A673 (cell line): ENCODE measurements around the gene IFT122. TPM values are rescaled to one million over a fixed set of nuclear protein-coding genes. Genes with fewer than 3 reads are reported as not detected.

Experiments used
- BruUV-seq: library from RNA; stranded (reverse); fragments of 400-500 nt; replicated peaks from 2 replicates; lab custom pipeline; 2021; lab: Mats Ljungman, UMichigan
- CTCF ChIA-PET: fragments of 300-600 bp; sonication (Branson Sonifier 250); formaldehyde crosslinking; loops from one replicate; lab custom pipeline; 2022; ENCODE audit warnings: antibody characterized with exemption; lab: Charles Lee
- POLR2A ChIA-PET: fragments of 300-600 bp; sonication (Branson Sonifier 250); formaldehyde crosslinking; loops from one replicate; lab custom pipeline; 2022; ENCODE audit warnings: antibody characterized with exemption; ENCODE audit not compliant: low non-redundant PET; lab: Charles Lee
- DNase-seq: peaks from one replicate; pipeline ENCODE4 v3.0.0-alpha.2; 2015; ENCODE audit warnings: low spot score
- H3K27ac ChIP-seq: fragments of 200-600 bp; sonication (generic); 2 replicates; pipeline ENCODE4 v1.5.1; 2016; ENCODE audit warnings: mixed run types, low read depth, mild to moderate bottlenecking, mixed read lengths, antibody characterized with exemption, low read length; ENCODE audit not compliant: poor library complexity, severe bottlenecking
- H3K27me3 ChIP-seq: fragments of 200-600 bp; sonication (generic); replicated peaks from 2 replicates; pipeline ENCODE4 v1.6.1; 2017; ENCODE audit warnings: mixed run types, low read depth, mild to moderate bottlenecking, mixed read lengths, antibody characterized with exemption, low read length; ENCODE audit not compliant: insufficient read depth, poor library complexity
- H3K36me3 ChIP-seq: fragments of 200-600 bp; sonication (generic); 2 replicates; pipeline ENCODE4 v1.6.1; 2016; ENCODE audit warnings: mixed run types, mild to moderate bottlenecking, mixed read lengths, antibody characterized with exemption, low read length; ENCODE audit not compliant: insufficient read depth, poor library complexity, severe bottlenecking
- H3K4me1 ChIP-seq: fragments of 200-600 bp; sonication (generic); 2 replicates; pipeline ENCODE4 v1.6.1; 2017; ENCODE audit warnings: mixed run types, mild to moderate bottlenecking, mixed read lengths, antibody characterized with exemption, low read length; ENCODE audit not compliant: insufficient read depth, poor library complexity, severe bottlenecking
- H3K4me3 ChIP-seq: fragments of 200-600 bp; sonication (generic); 2 replicates; pipeline ENCODE4 v1.5.1; 2016; ENCODE audit warnings: low read depth, mixed run types, mild to moderate bottlenecking, mixed read lengths, low read length; ENCODE audit not compliant: poor library complexity, severe bottlenecking
- H3K9me3 ChIP-seq: fragments of 200-600 bp; sonication (generic); 2 replicates; pipeline ENCODE4 v1.6.1; 2016; ENCODE audit warnings: mixed run types, low read depth, mild to moderate bottlenecking, mixed read lengths, antibody characterized with exemption, low read length; ENCODE audit not compliant: poor library complexity, severe bottlenecking
- EZH2 ChIP-seq: fragments of 200-600 bp; sonication (generic); IDR thresholded peaks from 2 replicates; pipeline ENCODE4 v1.6.1; 2017; ENCODE audit warnings: borderline replicate concordance, low read depth, mild to moderate bottlenecking, mixed read lengths, antibody characterized with exemption, low read length; ENCODE audit not compliant: poor library complexity, severe bottlenecking
- intact Hi-C: fragments of 100-400 bp; cut with micrococcal nuclease; formaldehyde crosslinking; loops from one replicate; pipeline ENCODE4 v1.10.0; 2022; ENCODE audit not compliant: unreplicated experiment
- total RNA-seq: library from RNA; stranded (reverse); gene quantifications from 2 replicates; pipeline ENCODE4 v1.2.3, GENCODE V29; 2021
- TF ChIP-seq, protein P1 (sequence below): fragments of 300-800, 200-600 bp; sonication (generic); conservative IDR thresholded peaks from 2 replicates; pipeline ENCODE4 v1.5.1; 2017; ENCODE audit warnings: low read depth, mild to moderate bottlenecking, antibody characterized with exemption, low read length, moderate library complexity, mixed read lengths

IFT122 gene
- total RNA-seq, 1 experiment from 2014 or later: 48.2 TPM

DNA sequence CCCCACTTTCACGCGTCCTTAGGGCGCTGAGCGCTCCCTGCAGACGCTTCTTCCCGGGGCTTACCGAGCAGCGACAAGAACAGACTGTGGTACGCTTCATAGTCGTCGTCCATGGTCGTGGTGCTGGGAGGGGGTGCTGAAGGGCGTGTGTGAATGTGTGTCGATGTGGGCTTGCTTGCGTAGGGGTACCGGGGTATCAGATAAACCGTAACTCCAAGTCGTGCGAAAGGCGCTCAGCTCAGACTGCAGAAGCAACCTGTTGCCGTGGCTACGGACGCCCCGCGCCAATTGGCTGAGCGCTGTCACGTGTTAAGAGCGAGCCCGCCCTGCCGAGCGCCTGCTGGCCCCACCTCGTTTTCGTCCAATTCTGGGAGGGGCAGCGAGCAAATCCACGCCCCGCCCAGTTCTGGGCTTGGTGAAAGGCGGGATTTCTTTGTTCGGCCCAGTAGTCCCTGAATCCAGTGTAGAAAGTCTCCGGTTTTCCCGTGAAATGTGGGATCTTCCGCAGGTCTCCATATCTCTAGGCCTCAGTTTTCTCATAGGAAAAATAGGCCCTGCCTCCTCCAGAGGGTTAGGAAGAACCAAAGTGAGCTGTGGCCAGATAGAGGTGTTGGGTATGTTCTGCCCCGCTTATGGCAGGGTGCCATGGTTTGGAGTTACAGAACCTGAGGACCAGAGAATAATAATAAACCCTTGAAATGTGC lies 11.5 kb upstream of the IFT122 start, which contains the start of gene EFCAB12:
Gene EFCAB12 (minus strand): TSS at position 261 of the 704 bp plus-strand sequence. CDS start 148 bp downstream, at position 113.
- ChIA-PET POLR2A (interaction anchor here (0.5 to 0.6 kb wide), 2 partner anchors 12 to 44 kb away, joined by 3 to 10 read pairs; partner anchors contain the start of gene IFT122), CTCF (interaction anchor here (0.5 kb wide), 1 partner anchor 458 kb away, joined by 3 read pairs; no protein-coding TSS in a partner anchor)
- no peak for TF ChIP-seq EZH2
- TF ChIP-seq, protein P1, sequence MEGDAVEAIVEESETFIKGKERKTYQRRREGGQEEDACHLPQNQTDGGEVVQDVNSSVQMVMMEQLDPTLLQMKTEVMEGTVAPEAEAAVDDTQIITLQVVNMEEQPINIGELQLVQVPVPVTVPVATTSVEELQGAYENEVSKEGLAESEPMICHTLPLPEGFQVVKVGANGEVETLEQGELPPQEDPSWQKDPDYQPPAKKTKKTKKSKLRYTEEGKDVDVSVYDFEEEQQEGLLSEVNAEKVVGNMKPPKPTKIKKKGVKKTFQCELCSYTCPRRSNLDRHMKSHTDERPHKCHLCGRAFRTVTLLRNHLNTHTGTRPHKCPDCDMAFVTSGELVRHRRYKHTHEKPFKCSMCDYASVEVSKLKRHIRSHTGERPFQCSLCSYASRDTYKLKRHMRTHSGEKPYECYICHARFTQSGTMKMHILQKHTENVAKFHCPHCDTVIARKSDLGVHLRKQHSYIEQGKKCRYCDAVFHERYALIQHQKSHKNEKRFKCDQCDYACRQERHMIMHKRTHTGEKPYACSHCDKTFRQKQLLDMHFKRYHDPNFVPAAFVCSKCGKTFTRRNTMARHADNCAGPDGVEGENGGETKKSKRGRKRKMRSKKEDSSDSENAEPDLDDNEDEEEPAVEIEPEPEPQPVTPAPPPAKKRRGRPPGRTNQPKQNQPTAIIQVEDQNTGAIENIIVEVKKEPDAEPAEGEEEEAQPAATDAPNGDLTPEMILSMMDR: no peak
- H3K4me1 ChIP-seq: peaks cover 8% of the 10 kb centered on the region
- H3K9me3 ChIP-seq: no peaks in the 10 kb centered on the region
- peak; percentile 97 for DNase-seq
- no peaks in the 10 kb centered on the region for H3K27me3 ChIP-seq
- BruUV-seq: no TSS peak
- peak within 1 kb of the TSS; percentile 52 for H3K4me3 ChIP-seq
- H3K27ac ChIP-seq: peak within 1 kb of the TSS; percentile 79
- H3K36me3 ChIP-seq: peaks cover 27% of the 10 kb centered on the region
- intact Hi-C loops: no loop called here

DNA sequence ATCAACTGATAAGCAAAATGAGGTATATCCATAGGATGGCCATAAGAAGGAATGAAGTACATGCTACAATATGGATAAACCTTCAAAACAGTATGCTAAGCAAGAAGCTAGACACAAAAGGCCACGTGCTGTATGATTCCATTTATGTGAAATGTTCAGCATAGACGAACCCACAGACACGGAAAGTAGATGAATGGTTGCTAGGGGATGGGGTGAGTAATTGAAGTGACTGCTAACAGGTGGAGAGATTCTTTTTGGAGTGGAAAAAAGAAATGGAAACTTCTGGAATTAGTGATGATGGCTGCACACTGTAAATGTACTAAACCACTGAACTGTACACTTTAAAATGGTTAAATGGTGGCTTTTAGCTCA lies 11.0 kb upstream of the IFT122 start:
- no peak for DNase-seq
- TF ChIP-seq, protein P1: no peak
- TF ChIP-seq EZH2: no peak
- H3K4me1 ChIP-seq: peaks cover 8% of the 10 kb centered on the region
- no peaks in the 10 kb centered on the region for H3K9me3 ChIP-seq
- H3K27ac ChIP-seq: peak overlapping the region; percentile 79
- BruUV-seq: TSS peak; percentile 99
- intact Hi-C loops: no loop called here
- H3K4me3 ChIP-seq: peak overlapping the region; percentile 52
- H3K27me3 ChIP-seq: no peaks in the 10 kb centered on the region
- POLR2A ChIA-PET: interaction anchor here (0.5 kb wide), 1 partner anchor 44 kb away, joined by 10 read pairs; no protein-coding TSS in a partner anchor
- CTCF ChIA-PET: no interaction called here
- H3K36me3 ChIP-seq: peaks cover 32% of the 10 kb centered on the region

DNA sequence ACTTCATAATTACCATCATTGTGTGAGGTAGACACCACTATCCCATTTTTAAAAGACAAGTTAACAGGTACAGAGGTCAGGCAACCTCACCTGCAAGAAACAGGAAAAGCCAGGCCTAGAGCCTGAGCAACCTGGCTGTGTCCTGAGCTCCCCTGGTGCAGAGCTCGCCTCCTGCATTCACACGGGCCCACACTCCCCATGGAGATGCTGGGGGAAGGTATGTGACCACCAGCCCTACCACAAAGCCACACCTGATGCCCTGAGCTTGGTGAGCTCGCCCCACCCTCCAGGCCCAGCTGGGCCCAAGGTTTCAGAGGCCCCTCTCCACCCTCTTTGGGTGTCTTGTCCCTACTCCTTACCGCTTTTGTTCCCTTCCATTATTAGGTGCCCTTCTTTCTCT lies 10.4 kb upstream of the IFT122 start:
- POLR2A ChIA-PET: no interaction called here
- no peak for DNase-seq
- Histone ChIP-seq H3K9me3 (no peaks in the 10 kb centered on the region), H3K36me3 (peaks cover 38% of the 10 kb centered on the region), H3K4me3 (no peak overlapping the region), H3K27ac (no peak overlapping the region), H3K4me1 (peaks cover 8% of the 10 kb centered on the region), H3K27me3 (no peaks in the 10 kb centered on the region)
- CTCF ChIA-PET: no interaction called here
- no peak for TF ChIP-seq EZH2
- TF ChIP-seq, protein P1: no peak
- no TSS peak for BruUV-seq
- intact Hi-C loops: no loop called here
